Measurements from ENCODE around the gene RIMS4.

DNA sequence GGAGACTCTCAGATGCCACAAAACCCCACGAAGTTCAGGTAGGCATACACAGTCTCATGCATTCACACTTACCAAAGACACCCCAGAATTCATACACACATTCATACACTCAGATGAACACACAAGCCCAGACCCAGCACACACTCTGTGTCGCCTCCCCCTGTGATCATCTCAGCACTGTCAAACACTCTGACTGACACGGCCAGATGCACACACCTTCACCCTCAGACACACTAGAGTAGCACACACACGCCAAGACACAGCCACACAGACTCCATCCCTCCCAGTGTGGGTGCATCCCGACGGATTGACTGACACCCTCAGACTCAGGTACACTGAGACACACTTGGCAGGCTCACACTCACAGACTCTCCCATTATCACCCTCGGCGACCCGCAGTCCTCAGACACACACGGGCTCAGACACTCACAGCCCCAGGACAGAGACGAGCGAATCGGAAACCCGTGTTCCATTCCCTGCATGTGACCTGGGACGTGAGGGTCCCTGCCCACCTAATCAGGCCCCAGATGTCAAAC is 872 bp upstream of the RIMS4 start:
- TF ChIP-seq, protein P1, sequence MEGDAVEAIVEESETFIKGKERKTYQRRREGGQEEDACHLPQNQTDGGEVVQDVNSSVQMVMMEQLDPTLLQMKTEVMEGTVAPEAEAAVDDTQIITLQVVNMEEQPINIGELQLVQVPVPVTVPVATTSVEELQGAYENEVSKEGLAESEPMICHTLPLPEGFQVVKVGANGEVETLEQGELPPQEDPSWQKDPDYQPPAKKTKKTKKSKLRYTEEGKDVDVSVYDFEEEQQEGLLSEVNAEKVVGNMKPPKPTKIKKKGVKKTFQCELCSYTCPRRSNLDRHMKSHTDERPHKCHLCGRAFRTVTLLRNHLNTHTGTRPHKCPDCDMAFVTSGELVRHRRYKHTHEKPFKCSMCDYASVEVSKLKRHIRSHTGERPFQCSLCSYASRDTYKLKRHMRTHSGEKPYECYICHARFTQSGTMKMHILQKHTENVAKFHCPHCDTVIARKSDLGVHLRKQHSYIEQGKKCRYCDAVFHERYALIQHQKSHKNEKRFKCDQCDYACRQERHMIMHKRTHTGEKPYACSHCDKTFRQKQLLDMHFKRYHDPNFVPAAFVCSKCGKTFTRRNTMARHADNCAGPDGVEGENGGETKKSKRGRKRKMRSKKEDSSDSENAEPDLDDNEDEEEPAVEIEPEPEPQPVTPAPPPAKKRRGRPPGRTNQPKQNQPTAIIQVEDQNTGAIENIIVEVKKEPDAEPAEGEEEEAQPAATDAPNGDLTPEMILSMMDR (IDR thresholded peaks at IDR 0.05; ENCODE audit: low read length), result no peak
- no peak for TF ChIP-seq EZH2phosphoT487 (IDR thresholded peaks at IDR 0.05; ENCODE audit: low read length)

Data from MM.1S (cell line).